H1 (cell line): ENCODE results near the gene MINAR1. TPM values are rescaled to one million over a fixed set of nuclear protein-coding genes. Genes with fewer than 3 reads are reported as not detected.

Source experiments
- CBX8 ChIP-seq: fragments of 300-800, 300-1000 bp; sonication (generic); IDR thresholded peaks from 2 replicates; pipeline ENCODE4 v1.7.1; 2016; ENCODE audit warnings: low read depth, low read length, borderline replicate concordance
- HDAC2 ChIP-seq, 2 experiments: fragments of 300-600 bp in 1 of 2; sonication (generic) in 1 of 2; IDR thresholded peaks; 2 replicates each; pipeline ENCODE4 v1.6.1; 2011 to 2012; ENCODE audit warnings: low read depth in 2 of 2, low read length in 2 of 2, mild to moderate bottlenecking in 2 of 2, moderate library complexity in 2 of 2, borderline replicate concordance in 1 of 2, inconsistent platforms in 1 of 2
- RFX5 ChIP-seq: IDR thresholded peaks from 2 replicates; pipeline ENCODE4 v1.6.1; 2011; ENCODE audit warnings: low read depth, low read length, improper control_type of control experiment, borderline replicate concordance
- SP2 ChIP-seq: IDR thresholded peaks from 2 replicates; pipeline ENCODE4 v1.6.1; 2012; ENCODE audit warnings: mild to moderate bottlenecking, low read length, inconsistent platforms
- polyA plus RNA-seq, 7 experiments: library from polyadenylated mRNA; depleted of rRNA in 3 of 7; stranded (reverse) in 5 of 7; unstranded in 2 of 7; fragments of >200 nt in 5 of 7; fragments of 200-250 nt in 2 of 7; gene quantifications; 1 replicate in 5 of 7; 2 replicates in 1 of 7; 4 replicates in 1 of 7; pipeline versions ENCODE4 v1.2.1 to v1.2.3, GENCODE V29; 2011 to 2013; ENCODE audit warnings: missing spikeins in 2 of 7, mixed read lengths in 2 of 7
- total RNA-seq: library from RNA; stranded (reverse); fragmentation: NEBNext Ultra II Directional; extraction: Animal tissue kit (Norgen Biotek cat#: 25700); gene quantifications from 2 replicates; pipeline ENCODE4 v1.2.1, GENCODE V29; 2021

Gene MINAR1
- total and polyA plus RNA-seq, 2 of the 8 experiments (the other 6 are each of a cell fraction or from before 2014, with no cell fraction given), result 0.17 to 0.67 TPM

DNA sequence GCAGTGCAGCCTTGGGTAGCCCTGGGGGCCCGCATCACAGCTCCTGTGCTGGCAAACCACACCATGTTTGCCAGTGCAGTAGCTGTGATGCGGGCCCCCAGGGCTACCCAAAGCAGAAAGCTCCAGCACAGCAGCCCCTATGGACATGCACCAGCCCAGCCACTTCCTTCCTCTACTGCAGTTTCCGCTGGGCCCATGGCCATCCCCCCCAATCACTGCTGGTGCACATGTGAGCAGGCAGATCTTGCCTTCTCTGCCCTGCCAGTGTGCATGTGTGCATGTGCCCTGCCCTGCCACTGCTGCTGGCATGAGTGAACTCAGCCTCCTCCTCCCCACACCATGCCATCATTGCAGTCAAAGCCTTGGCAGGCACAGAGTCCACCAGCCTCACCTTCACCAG, 20.1 kb upstream of the MINAR1 start (continued):
- TF ChIP-seq RFX5 (no peak), HDAC2 (IDR thresholded peaks at IDR 0.05; ENCODE audit: borderline replicate concordance in 1 of 2, low read depth in 2 of 2, low read length in 2 of 2) (no peak), SP2 (no peak), CBX8 (no peak)
